HG03025 (cell line): ENCODE measurements around the gene ERBB4.

Experiments
- ATAC-seq: cut with Tn5 transposase; IDR thresholded peaks from one replicate; pipeline ENCODE4 v1.9.1; 2021; ENCODE audit warnings: mild to moderate bottlenecking, moderate library complexity; ENCODE audit not compliant: unreplicated experiment, low FRiP score

The ERBB4 gene

DNA sequence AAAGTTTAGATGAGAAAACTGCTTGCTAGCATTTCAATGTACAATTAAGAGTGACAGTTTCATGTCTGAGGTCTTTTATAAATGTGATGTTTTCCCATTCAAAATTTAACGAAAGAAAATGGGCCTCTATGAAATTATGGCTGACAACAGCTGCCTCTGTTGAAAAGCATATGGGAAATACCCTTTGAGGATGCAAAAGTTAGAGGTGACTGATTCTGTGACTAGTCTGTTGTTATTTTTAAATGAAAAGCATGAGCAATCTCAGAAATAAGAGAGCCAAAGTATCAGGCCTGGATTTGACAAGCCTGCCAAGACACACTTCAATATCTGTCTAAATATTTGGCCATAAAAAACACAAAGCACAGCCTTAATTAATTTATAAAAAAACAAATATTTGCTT lies 580.8 kb downstream of the ERBB4 start:
- ATAC-seq = peak; percentile 91

DNA sequence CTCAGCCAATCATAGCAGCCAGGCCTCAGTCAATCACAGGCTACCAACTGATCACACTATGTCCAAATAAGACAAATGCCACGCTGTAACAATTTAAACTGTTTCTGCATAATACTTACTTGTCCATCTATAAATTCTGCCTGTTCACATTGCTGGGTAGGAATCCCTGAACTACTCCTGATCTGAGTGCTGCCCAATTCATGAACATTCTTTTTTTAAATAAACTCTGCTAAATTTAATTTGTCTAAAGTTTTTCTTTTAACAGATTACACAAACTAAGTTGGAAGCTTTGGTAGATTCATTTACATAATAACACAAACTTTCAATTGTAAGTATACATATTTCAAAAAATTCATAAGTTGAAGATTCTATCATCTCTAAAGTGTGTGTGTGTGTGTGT lies 583.0 kb downstream of the ERBB4 start:
- no peak for ATAC-seq

DNA sequence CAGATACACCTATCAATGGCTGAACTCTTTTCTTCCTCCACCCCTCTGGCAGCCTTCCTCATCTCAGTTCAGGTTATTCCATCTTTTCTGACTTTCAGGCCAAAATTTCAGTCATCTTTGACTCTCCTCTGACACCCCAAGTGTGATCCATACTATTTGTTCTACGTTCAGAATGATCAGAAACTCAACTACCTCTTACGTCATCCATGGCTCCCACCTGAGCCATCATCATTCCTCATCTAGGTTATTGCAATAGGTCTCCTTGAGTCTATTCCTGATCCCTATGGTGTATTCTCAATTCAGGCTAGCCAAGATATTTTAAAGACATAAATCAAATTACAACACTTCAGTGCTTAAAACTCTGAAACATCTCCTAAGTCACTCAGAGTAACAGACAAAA lies 589.7 kb downstream of the ERBB4 start:
- no peak for ATAC-seq

DNA sequence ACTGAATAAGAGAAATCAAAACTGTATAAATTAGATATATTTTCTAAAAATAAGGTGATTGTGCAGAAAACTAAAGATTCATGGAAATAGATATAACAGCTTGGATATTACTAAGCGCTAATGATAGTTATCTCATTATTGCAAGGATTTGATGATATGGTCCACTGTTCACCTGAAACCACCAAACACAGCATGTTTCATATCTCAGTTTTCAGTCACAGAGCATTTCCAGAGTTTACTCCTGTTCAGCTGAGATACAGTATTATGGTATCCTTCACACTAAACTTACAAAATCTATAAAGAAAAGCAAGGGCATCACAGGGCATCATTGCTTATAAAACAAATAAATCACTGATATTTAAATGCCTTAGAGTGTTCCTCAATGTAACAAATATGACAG lies 591.6 kb downstream of the ERBB4 start:
- ATAC-seq = peak; percentile 64

DNA sequence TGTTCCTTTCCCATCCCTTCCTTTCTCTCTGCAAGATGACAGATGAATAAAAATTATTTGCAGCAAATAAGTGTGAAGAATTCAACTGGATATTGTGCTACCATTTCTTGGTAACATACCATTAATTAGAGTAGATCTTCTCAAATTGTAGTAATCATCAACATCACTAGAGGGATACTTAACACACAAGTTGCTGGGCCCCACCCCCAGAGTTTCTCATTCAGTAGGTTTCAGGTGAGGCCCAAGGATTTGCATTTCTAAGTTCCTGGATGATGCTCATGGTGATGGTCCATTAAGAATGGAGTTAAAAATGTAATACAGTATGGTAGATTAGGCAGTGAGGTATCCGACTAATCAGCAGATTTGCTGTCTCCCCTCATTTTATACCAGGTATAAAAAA lies 594.0 kb downstream of the ERBB4 start:
- peak; percentile 70 for ATAC-seq

DNA sequence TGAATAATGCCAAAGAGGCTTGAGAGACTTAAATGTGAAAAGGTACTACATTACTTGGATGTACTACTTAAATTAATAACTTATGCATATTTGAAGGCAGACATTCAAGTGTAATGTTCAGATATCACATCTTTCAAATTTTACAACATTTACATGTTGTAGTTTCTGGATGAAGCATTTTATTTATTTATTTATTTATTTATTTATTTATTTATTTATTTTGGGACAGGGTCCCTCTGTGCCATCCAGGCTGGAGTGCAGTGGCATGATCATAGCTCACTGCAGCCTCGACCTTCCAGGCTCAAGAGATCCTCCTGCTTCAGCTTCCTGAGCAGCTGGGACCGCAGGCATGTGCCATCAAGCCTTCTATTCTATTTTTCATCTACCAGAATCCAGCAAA lies 596.4 kb downstream of the ERBB4 start:
- no peak for ATAC-seq

DNA sequence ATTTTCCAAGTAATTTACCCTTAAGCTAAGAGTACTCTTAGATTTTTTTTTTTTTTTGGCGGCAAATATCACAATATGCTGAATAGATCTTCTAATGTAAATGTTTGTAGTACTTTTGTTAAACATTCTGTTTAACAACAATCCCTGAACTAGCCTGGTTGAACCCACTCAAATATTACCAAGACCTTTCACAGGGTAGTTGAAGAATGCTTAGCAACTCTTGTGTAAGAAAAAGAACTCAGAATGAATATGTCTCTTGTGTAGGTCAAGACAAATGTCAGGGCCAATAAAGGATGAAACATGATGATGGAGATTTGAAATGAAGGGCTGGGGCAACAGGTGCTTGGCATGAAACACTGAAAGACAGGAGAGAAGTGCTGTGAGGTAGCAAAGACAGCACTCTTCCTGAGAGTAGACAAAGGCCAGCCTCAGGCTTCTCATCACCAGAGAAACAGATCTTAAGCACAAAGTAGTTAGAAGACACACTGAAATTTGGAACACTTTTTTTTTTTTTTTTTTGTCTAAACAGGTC lies 597.3 kb downstream of the ERBB4 start:
- no peak for ATAC-seq

DNA sequence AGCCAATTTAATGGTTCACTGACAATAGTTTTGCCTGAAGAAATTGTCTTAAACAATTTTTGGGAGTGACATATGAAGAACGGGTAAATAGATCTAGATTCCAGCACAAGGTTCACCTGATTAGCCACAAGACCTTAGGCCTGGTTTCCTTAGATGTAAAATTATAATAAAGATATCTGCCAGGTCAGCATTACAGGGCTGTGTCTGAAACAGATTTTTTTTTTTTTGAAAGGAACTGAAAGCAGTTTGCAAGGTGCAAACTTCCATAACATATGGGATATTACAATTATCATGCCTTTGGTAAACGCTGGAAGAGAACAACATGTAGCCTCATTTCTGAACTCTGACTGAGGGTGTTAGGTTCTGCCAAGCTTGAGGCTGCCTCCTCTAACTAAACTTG lies 599.4 kb downstream of the ERBB4 start:
- no peak for ATAC-seq

DNA sequence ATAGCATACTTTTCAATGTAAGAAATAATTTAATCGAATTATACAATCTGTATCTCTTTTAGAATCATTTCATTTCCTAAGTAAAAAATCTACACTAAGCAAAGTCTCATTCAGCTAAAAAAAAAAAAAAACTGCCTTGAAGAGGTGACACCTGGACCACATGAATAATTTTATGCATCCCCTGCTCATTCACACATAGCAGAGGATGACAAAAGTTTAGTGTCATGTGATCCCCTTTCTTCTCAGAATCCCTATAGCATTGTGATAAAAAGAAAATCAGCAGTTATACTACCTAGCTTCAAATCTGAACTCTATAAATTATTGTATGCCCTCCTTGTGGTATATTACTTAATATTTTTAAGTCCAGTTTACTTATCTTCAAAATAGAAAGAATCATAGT lies 603.8 kb downstream of the ERBB4 start:
- ATAC-seq = no peak

DNA sequence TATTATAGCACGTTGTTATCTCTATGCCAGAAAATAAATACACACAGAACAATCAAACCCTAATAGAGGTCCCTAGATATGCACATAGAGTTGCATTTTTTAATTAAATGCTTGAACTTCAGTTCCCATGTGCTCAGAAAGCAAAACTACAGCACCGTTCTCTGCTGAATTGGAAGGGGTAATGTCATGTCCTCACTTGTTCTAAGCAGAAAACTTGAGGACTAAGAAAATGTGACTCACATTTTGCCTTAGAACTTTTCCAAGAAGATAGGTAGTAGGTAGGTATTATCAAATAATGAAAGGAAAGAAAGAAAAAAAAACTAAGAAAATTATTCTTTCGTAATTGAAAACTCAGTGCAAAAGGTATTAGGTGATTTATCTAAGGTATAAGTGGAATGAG lies 607.3 kb downstream of the ERBB4 start:
- no peak for ATAC-seq

DNA sequence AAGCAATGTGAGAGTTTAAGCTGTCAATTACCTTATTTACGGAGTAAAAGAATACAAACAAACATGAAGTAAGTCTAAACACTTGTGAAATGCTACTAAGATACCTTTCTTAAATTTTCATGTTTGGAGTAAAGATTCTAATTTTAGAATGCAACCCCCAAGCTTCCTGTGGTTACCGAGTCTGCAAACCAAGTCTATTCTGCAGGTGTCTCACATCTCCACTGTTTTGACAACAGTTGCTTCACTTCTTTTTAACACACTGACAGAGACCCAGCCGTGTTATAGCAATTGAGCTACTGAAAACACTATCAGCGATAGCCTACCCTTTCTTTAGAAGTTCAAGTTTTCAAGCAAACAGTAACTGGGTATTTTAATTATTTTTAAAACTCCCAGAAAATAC lies 608.3 kb downstream of the ERBB4 start:
- peak; percentile 98 for ATAC-seq

DNA sequence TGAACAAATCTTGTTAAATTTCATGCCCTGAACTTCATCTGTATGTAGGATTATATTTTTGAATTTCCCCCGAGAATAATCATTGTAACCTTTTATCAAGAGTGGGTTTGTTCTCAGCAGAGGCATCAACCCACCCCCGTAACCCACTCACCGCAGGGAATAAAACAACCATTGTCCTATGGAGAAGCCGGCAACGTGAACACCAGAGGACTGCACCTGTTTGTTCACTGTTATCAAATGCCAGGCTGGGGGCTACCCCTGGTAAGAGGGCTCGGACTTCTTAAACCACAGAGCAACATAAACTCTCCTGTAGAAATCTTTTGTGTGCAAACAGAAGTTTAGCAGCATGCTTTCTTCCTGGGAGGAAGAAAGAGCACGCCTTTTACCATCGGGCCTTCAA lies 610.4 kb downstream of the ERBB4 start:
- no peak for ATAC-seq

DNA sequence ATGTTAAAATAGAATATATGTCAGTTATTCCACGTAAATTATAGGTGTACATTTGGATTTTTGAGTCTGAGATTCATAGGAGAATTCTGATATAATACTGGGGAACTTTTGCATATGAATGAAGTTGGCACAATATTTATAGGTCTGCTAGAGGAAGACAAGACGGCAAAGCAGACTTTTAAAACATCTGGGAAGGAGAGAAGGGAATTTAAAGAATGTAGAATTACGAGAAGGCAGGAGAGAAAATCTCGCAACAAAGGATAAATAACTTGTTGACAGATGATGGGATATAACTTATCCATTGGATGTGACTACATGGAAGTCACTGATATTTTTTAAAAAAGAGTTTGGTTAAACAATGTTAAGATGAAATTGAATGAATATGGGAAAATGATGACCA lies 615.6 kb downstream of the ERBB4 start:
- ATAC-seq = no peak

DNA sequence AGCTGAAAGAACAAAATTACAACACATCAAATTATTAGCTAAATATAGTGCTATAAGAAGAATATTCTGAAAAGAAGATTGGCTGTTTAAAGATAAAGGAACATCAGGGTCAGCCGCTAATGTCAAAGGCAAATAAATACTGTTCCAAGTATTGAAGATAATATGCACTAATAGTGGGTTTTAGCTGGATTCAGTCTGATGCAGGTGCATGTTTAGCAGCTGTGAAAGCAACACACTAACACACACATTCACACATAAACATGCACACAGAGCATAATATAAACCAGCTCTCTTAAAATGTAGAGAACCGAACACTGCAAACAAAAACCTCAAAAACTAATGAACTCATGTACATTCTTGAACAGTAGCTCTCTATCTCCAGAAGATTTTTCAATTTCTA lies 634.6 kb downstream of the ERBB4 start:
- no peak for ATAC-seq

DNA sequence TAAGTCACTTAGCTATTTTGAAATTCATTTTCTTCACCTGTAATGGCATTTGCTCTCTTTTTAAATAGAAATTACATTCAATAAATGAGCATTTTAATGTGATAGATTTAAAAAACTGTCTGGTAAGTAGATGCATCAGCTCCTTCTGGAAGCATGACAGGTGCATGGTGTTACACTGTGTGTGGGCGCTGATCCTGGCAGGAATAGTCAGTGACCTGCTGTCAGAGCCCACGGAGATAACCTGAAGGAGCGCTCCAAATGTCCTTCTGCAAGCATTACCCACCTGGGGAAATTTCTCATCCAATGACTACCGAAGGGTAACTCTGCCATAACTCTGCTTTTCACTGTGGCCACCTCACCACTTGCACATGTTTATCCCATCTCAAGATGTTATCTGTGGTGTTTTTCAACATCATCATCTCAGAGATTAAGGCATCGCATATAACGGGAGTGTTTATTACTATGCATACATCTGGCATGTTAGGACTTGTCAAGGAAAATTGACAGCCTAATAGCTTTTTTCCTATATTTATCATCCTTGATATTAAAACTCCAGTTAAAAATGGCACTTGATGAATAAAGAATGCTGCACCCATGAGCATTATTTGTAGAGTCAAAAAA lies 637.3 kb downstream of the ERBB4 start:
- ATAC-seq = no peak

DNA sequence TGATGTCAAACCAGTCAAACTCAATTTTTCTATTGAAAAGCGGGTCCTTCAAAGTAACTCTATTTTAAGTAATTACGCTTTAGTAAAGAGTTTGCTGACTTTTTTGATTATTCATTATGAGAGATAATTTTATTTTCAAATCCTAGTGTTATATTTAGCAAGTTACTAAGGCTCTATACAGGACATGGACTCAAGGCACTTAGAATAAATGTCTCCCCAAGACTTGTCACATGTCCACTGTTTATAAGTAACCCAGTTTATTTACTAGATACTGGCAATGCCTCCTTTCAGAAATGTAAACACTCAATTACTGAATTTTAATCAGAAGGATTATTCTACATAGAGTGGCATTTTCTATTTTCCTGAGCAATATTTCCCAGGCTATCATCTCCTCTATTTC lies 638.1 kb downstream of the ERBB4 start:
- ATAC-seq = no peak

DNA sequence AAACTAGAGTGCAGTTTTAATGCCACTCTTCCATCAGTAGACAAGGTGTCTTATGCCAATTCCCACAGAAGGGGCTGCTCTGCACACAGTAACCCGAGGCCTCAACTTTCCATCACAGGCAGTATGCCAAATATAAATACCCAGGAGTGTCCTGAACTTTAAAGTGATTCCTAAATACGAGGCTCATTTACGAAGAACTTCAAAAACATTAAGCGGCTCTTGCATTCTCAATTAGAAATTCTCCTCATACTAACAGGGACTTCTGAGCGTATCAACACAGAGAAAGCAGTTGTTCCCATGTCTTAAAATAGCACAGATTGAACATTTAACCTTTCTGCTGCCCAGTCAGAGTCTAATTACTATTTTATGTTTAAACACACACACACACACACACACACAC lies 638.6 kb downstream of the ERBB4 start:
- ATAC-seq = no peak

DNA sequence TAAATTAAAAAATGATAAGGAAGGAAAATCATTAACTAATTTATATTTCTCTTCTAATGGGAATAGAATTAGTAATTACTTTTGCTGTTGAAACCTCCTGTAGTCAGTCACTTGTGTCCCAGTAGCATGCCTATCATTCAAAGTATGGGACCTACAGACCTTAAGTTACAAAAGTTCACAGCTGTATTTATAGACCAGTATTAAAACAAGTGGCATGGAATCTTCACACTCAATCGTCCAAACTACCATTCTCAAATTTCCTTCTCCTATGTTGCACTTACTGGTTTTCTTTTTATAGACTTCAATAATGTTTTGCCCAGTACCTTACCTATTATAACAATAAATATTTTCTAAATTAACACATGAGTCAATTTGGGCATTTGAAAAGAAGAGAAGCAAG lies 639.9 kb downstream of the ERBB4 start:
- ATAC-seq = no peak

DNA sequence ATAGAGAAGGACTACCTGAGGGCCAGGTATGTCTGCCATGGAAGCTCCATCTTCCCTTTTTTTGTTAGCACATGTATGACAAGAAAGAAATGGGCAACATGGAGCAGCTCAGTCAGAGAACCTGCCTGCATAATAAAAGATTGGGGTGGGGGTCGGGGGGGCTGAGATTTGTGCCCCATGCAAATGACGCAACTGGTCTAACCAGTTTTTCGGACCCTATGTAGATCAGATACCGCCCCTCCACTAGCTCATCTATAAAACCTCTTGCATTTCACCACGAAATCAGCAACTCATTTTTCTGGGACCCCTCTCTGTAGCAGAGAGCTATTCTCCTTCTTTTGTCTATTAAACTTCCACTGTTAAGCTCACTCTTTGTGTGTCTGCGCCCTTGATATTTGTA lies 657.2 kb downstream of the ERBB4 start:
- ATAC-seq = no peak

DNA sequence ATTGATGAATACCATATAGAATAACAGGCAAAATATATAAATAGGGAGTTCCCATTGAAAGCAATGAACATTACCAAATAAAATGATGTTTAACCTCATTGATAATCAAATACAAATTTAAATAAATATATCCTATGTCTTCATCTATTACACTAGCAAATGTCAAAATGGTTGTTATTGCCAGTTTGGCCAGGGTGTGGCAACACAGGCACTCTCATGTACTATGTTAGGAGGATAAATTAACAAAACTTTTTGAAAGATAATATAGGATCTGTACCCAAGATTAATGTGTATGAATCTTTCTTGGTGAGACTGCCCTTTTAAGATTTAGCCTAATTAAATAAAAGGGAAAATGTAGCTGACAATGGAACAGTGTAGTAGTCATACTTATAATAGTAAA lies 659.3 kb downstream of the ERBB4 start:
- ATAC-seq = no peak

DNA sequence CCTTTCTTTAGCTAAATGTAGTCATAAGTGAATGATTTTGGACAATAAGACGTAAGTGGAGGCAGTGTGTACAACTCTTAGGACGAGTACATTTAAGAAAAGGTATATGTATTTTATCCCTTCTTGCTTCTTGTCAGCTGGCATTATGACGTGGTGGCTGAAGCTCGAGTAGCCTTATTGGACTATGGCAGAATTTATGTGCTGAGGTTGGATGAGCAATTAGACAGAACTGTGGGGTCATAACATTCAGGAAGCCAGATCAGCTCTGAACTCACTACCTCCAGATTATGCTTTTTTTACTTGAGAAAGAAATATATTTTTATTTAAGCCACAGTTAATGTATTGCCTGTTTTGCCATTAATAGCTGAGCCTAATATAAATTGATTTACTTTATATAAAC lies 661.5 kb downstream of the ERBB4 start:
- ATAC-seq = no peak

DNA sequence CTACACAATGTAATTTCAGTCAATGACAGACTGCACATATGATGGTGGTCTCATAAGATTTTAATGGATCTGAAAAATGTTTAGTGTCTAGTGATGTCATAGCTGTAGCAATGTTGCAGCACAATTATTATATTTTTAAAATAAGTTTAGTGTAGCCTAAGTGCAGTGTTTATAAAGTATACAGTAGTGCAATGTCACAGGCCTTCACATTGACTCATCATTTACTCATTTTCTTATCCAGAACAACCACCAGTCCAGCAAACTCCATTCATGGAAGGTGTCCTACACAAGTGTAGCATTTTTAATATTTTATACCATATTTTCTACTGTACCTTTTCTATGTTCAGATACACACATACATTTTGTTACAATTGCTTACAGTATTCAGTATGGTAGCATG lies 663.1 kb downstream of the ERBB4 start:
- no peak for ATAC-seq

DNA sequence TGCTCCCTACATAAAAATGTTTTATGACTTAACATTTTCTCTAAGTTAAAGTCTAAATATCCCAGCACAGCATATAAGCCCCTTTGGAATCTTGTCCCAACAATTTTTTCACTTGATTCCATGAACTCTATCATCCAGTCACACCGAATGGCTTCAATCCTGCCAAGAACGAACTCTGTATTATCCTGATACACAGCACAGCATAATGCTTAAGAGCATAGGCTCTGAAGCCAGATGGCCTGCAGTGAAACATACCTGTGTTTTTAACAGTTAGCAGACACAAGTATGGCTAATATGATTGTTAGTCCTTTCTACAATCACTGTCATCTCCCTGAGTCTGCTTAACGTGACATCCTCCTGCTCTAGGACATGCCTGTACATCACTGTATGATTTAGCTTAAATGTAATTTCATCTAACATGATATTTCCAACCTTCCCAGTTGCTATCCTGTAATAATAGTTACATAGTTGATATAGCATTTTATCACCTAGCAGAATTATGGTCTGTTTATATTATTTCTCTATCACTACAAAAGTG lies 669.5 kb downstream of the ERBB4 start:
- no peak for ATAC-seq
